ENCODE results near the gene ANKRD63.

ANKRD63 gene

DNA sequence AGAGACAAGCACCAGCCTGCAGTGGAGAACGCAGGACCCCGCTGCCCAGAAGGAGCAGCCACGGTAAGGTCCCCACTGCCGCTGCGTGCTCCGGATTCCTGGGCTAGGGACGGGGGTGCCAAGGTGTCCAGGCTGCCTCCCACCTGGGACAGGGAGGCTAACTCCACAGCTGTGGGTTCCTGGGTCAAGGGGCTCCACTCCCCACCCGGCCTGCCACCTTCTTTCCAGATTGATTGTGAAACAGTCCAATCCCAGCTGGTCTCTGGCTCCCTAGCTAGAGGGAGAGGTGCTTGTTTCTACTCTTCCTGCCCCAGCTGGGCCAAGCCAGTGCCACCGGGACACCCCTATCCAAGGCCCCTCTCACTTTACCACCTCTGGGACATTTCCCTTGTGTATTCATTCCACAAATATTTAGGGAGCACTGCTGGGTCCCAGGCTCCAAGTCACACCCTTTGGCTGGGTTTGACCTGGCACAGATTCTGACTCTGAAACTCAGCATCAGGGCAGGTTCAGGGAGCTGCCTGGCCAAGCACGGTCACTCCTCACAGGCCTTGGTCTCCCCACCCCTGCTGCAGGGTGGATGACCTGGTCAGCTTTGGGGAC is 42.1 kb downstream of the ANKRD63 start:
- no peak for DNase-seq

DNA sequence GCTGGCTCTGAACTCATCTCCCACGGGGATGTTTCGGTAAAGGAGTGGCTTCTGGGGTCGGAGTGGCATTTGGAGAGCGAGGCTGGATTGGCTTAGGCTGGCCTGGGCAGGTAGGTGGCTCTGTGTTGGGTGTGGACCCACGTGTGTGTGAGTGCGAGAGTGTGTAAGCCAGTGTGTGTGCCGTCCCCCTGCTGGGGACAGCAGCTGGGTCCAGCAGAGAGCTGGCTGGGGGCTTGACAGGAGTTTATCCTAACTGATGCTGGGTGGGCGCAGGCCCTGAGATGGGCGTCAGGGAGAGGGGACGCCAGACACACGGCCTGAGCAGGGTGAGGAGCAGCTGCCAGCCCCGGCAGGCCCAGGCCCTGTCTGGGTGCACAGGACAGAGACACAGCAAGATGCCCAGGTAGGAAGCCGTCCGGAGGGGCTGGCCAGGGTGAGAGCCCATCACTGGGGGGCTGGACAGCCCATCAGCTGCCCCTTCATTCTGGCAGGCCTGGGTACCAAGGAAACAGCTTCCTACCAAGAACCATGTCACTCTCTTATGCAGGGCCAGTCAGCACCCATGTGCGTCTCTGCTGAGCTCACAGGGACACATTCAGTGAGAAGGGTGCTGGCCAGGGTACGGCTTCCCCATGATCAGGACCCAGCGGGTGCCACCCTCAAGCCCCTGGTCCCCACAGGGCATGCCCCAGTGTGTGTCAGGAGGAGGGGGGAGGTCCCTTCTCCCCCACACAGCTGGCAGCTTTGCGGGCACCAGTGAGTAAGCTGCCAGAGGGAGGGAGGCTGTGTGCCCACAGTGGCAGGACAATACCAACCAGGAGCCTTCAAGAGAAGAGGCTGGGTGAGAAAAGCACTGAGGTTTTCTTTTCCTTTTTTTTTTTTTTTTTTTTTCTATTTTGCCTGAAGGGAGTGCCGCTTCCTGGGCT is 42.9 kb downstream of the ANKRD63 start:
- DNase-seq = no peak

DNA sequence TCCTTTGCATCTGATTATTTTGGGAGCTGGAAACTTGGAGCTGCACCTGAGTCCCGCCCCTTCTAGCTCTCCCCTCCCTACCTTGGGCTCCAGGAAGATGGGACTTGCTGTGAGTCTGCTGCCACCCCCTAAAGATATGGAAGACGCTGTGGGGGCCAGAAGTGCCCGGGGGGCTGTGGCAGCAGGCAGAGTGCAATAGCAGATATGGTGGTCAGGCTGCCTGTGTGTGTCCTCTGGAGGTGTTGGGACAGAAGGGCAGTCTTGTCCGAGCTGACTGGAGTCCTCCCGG is 43.5 kb downstream of the ANKRD63 start:
- DNase-seq = no peak

DNA sequence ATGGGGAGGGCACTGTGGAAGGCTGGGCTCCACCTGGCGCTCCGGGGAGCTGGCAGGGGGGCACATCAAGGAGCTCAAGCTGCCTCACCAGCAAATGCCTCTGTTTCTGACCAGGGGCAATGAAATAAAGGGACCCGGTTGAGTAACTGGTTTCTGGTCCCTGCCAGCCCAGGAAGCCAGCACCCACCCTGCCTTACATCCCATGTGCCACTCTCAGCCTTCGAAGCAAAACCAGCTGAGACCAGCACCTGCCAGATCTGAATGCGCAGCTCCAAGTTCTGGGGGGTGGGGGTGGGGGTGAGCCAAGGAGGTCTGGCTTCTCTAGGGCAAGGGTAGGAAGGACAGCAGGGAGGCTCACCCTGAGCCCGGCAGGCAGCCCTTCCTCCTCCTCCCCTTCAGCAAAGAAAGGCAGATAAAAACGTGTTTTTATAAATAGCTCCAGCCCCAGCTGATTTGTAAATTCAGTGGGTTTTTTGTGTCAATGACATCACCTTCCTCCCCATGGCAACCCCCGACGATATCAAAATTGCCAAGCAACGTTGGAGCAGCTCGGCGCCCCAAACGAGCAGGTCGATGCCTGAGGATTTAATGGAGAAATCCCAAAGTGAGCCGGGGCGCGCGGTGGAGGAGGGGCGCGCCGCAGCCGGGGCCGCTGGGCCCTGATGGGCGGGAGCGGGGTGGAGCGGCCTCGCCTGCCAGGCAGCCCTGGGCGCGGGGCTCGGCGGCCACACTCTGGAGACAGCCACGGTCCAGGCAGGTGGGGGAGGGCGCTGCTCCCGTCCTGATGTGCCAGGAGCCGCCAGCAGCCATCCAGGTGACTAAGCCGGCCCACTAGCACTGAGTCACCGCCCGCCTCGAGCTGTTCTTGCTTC is 44.1 kb downstream of the ANKRD63 start, which contains the start of gene PAK6:
PAK6 (plus strand) TSS at position 532 of the 872 bp plus-strand sequence. CDS start 25,723 bp downstream, outside the sequence.
- DNase-seq = peak; percentile 43 to 60

DNA sequence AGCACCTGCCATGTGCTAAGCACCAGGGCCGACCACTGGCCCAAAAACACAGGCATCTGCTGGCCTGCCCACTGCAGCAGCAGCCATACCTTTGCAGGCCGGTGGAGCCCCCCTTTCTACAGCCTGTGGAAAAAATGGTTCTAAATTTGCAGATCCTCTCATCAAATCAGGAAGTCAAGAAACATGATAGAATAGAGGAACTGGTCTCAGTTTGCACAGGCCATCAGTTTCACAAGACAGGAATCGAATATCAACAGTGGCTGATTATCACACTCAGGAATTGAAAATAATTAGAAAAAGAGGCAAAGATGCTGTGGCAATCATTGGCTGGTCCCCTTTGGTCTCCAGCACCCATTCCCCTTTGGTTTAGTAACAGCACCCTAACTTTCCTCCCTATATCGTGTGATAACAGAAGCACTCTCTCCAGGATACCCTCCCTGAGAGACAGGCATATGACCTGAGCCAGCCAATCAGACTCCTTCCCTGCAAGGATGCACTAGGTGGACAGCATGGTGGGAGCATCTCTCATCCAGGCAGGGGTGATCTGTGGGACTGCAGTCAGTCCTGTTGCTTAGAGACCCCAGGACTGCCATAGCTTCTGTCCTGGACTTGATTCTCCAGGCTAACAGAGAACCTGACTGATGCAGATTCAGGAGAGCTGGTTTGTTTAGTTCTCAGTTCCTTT is 47.5 kb downstream of the ANKRD63 start:
- DNase-seq = no peak

DNA sequence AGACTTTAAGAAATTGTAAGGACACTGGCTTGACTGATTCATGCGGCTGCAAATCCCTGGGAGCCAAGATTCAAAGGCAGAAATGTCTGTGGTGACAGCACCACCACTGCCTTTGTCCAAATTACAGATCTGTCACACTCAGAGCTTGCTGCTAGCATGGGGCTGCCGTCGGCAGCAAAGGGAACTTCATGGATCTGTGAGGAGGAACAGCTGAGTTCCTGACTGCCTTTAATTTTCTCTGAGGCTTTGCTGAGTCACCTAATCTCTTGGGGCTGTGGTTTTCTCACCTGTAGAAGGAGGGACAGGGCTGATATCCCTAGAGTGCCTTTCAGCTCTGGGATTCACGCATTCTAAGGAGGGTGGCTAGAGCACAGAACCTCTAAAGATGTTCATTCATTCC is 48.1 kb downstream of the ANKRD63 start:
- no peak for DNase-seq

DNA sequence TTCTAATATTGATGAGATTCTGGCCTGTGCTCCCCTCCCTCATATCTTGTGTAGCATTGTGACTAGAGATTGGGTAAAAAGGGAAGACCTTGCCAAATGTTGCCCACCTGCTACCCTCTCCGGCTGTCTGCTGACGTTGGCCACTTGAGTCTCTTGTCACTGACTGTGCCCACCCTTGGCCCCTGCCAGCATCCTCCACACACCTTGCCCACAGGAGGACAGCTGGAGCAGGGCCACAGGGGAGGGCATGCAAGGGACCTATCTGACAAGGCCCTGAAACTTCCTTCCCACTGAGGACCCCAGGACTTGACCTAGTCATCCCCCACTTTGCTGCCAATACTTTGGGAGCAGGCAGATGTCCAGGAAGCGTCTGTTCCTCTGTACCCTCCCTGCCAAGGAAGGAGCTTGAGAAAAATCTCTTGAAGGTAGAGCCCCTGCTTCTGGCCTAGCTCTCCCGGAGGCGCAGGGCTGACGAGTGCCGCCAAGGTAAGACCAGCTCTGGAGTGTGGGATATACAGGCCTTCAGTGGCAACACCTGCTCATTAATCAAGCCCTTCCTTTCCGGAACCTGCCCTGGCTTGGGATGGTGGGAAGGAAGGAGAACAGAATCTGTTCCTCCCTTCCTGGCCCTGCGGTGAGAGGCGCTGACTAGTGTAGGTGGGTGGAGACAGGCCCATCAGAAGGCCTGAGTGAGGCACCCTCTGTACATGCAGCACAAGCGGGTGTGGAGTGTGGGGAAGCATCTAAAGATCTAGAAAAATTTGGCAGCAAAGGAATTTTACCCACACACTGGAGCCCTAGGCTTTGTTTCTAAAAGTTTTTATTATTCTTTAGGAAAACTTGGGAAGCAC is 48.9 kb downstream of the ANKRD63 start:
- DNase-seq = no peak

DNA sequence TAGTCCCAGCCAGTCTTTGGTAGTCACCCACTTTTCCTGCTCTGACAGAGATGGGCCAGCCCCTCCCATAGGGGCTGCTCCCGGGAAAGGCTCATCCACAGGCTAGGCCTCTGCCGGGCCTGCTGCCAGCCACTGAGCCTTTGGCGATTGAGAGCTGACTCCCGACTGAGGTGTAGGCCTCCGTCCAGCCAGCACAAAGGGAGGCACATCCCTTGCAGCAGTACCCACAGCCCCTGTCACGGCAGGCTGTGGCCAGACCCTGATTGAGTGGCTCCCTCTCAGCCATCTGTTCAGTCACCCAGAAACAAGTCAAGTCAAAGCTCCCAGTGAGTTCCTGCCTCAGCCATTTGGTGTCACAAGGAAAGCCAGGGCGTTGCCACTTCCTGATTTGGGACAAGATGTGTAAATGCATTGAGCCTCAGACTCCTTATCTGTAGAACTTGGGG is 50.2 kb downstream of the ANKRD63 start:
- DNase-seq = no peak
